D341Med (cell line): Measurements from ENCODE around the gene KIF16B.
"Not testable (repeated sequence)": the region's sequence is repeated elsewhere in the genome, so short reads cannot be mapped to it uniquely, and the experiment has no call there.

Source experiments
- DNase-seq: peaks from one replicate; pipeline ENCODE4 v3.0.0; 2012; ENCODE audit warnings: low spot score

Gene KIF16B

GRCh38 chr20:16290358-16290757 lies 282.9 kb downstream of the KIF16B start:
- no peak for DNase-seq

GRCh38 chr20:16287776-16288175 lies 285.5 kb downstream of the KIF16B start:
- no peak for DNase-seq

GRCh38 chr20:16286601-16287000 lies 286.6 kb downstream of the KIF16B start:
- DNase-seq, result no peak

- DNase-seq, result no peak
These were observed 288.7 kb downstream of the KIF16B start for GRCh38 chr20:16284385-16285100.

- DNase-seq, result no peak
These were observed 289.3 kb downstream of the KIF16B start for GRCh38 chr20:16283978-16284377.

GRCh38 chr20:16283307-16283706 lies 289.9 kb downstream of the KIF16B start:
- DNase-seq, result no peak

GRCh38 chr20:16280219-16280618 lies 293.0 kb downstream of the KIF16B start:
- no peak for DNase-seq

- no peak for DNase-seq
These were observed 293.9 kb downstream of the KIF16B start for GRCh38 chr20:16279320-16279719.

GRCh38 chr20:16273812-16274555 lies 299.3 kb downstream of the KIF16B start:
- DNase-seq, result peak; percentile 71

- no peak for DNase-seq
These were observed 300.4 kb downstream of the KIF16B start for GRCh38 chr20:16272780-16273360.

GRCh38 chr20:16271450-16271849 lies 301.8 kb downstream of the KIF16B start:
- no peak for DNase-seq

- DNase-seq, result no peak
These were observed 302.3 kb downstream of the KIF16B start for GRCh38 chr20:16270989-16271388.

- DNase-seq, result no peak
These were observed 302.8 kb downstream of the KIF16B start for GRCh38 chr20:16270314-16270931.

- DNase-seq, result no peak
These were observed 305.7 kb downstream of the KIF16B start for GRCh38 chr20:16267526-16267925.

GRCh38 chr20:16265334-16265733 lies 307.9 kb downstream of the KIF16B start:
- no peak for DNase-seq

- DNase-seq, result peak; percentile 68
These were observed 309.7 kb downstream of the KIF16B start for GRCh38 chr20:16263582-16263981.

- DNase-seq, result no peak
These were observed 310.7 kb downstream of the KIF16B start for GRCh38 chr20:16262594-16262993.

- no peak for DNase-seq
These were observed 311.4 kb downstream of the KIF16B start for GRCh38 chr20:16261733-16262273.

GRCh38 chr20:16260911-16261310 lies 312.3 kb downstream of the KIF16B start:
- DNase-seq, result no peak

- DNase-seq, result not testable (repeated sequence)
These were observed 313.1 kb downstream of the KIF16B start for GRCh38 chr20:16260133-16260532.

- DNase-seq, result no peak
These were observed 314.5 kb downstream of the KIF16B start for GRCh38 chr20:16258766-16259165.

GRCh38 chr20:16257813-16258430 lies 315.3 kb downstream of the KIF16B start:
- DNase-seq, result no peak
